GM12872 (cell line): Measurements from ENCODE around the gene DDR2.

Source experiments
- TF ChIP-seq, protein P1 (sequence below): IDR thresholded peaks from 3 replicates; pipeline ENCODE4 v1.5.1; 2011; ENCODE audit warnings: low read depth, mild to moderate bottlenecking, low read length, moderate library complexity; ENCODE audit not compliant: insufficient read depth

DDR2 gene

DNA sequence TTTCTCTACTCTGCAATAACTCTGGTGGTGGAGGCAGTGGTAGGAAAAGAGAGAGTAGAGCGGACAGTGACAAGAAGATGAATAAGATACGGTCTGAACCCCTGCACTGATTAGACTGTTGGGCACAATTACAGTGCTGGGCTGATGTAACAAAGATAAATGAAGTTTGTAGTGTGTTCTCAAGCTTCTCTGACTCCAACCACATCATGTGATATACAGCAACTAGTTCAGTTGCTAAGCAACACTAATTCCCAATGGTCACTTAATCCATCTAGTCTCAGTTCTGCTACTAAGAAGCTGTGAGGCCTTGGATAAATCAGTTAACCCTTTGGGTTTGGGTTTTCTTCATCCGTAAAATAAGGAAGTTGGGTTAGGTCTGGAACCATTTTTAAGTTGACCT, 17.3 kb downstream of the DDR2 start:
- TF ChIP-seq, protein P1, sequence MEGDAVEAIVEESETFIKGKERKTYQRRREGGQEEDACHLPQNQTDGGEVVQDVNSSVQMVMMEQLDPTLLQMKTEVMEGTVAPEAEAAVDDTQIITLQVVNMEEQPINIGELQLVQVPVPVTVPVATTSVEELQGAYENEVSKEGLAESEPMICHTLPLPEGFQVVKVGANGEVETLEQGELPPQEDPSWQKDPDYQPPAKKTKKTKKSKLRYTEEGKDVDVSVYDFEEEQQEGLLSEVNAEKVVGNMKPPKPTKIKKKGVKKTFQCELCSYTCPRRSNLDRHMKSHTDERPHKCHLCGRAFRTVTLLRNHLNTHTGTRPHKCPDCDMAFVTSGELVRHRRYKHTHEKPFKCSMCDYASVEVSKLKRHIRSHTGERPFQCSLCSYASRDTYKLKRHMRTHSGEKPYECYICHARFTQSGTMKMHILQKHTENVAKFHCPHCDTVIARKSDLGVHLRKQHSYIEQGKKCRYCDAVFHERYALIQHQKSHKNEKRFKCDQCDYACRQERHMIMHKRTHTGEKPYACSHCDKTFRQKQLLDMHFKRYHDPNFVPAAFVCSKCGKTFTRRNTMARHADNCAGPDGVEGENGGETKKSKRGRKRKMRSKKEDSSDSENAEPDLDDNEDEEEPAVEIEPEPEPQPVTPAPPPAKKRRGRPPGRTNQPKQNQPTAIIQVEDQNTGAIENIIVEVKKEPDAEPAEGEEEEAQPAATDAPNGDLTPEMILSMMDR, result no peak

DNA sequence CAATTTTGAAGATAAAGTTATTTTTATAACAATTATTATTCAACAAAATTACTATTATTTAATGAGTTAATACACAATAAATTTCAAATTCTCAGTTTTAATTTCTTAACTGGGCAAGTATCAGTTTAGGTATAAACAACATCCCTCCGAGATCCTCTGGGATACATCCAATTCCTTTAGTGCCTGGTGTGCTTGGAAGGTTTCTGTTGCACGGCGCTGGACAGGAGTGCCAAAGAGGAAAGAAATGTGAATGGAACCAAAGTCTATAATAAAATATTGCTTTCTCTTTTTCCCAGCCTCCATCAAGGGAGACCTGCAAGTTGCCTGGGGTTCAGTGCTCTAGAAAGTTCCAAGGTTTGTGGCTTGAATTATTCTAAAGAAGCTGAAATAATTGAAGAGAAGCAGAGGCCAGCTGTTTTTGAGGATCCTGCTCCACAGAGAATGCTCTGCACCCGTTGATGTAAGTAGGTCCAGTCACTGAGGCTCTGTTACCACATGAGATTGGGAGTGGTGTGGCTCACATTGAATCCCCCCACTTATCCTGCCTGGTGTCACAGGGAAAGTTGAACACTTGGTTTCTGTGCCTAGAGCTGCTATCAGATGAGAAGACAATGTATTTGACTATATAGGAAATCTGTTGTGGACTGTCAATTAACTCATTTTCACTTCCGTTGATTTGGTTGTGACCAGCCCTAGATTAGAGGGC, 22.8 kb downstream of the DDR2 start:
- TF ChIP-seq, protein P1, result no peak

DNA sequence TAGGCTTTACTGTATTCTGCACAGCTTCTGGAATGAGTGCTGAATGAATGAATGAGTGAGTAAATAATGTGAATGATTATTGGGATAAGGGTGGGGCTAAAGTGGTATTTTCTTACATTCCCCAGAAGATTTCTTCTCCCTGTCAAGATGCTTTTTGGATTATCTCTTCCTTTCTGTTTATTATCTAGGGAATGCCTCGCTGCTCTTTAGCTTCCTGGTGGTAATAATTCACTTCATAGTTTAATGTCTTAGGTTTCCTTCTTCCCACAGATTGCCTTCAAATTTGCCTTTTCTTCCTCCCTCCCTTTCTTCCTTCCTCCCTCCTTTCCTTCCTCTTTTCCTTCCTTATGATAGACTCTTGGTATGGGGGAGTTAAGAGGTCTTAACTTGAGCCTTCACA, 24.0 kb downstream of the DDR2 start:
- TF ChIP-seq, protein P1, result no peak

DNA sequence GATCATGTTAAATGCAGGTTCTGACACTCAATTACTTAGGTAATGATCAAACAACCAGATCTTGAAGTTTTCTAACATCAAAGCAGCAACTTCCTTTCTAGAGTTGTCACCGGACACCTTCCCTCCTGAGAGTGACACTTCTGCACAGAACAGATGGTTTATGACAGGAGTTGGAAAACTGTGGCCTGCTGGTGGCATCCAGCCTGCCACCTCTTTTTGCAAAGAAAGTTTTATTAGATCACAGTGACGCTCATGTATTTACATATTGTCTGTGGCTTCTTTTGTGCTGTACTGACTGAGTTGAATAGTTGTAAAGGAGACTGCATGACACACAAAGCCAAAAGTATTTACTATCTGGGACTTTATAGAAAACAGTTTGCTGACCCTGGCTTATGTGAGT, 28.3 kb downstream of the DDR2 start:
- TF ChIP-seq, protein P1, result no peak

DNA sequence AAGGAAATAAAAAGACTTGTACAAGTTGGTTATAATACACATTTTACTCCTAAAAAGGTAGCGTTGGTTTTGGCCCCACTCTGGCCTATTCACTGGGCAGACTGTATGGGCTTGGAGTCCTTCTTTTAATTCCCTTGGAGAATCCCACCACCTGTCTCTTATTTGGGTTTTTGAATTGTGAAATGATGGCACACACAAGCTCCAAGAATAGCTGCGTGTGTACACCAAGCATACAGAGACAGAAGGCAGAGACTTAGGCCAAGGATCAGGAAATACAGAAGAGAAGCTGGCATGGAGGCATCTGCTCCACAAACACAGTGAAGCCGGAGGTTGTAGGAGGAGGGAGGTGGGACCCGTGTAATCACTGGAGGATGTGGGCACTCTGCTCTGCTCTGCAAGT, 29.1 kb downstream of the DDR2 start:
- TF ChIP-seq, protein P1, result no peak

DNA sequence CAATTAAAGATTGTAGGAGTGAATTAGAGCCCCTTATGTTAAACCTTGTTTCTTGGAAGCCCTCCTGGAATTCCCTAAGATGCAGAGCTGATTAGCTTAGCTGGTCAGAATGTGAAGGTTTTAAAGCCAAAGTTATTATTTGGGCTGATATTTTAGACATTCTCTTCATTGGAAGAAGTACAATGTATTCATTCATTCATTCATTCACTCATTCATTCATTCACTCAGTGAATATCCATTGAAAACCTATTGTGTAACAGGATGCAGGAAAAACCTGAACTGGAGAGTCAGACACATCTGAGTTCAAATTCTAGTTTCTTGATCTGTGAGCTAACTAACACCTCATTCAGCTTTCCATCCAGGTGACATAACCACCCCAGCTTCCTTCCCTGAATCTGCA, 29.7 kb downstream of the DDR2 start:
- TF ChIP-seq, protein P1, result no peak

DNA sequence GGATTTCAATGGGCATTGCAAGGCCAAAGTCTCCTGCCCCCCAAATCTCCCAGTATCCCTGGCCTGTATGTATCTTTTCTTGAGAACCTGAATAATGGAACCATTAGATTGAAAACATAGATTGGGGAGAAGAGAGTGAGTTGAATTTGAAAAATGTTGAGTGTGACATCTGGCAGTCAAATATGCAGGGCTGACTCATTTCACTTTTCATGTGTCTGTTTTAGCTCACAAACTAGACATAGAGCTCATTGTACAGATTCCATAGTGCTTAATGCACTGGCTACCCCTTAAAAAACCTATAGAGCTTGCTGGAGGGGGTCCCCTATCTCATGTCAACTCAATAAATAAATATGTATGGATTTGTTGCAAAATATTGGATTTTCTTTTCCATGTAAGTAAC, 30.8 kb downstream of the DDR2 start:
- TF ChIP-seq, protein P1, result no peak

DNA sequence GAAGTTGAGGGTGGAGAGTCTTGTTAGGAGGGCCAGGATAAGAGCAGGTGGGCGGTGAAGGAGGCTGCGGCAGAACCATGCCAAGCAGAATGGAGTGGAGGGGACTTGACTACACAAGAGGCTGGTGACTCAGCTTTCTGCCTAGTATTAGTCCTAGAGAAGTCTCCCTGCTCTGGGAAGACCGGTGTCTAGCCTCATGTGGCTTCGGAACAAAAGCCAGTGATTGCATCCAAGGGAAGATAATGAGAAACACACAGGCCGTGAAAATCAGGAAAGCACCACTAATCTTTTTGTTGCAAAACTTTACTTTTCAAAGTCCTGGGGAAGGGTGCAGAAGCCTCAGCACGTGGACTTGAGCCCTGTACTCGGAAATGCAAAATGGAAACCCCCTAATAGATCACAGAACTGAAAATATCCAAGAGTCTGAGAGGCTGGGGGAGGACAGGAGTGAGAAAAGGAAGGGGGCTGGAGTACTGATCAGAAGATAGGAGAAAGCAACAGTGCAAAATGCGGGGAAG, 31.4 kb downstream of the DDR2 start:
- TF ChIP-seq, protein P1, result no peak
